Skeletal muscle tissue (tissue), 5 donors: Measurements from ENCODE around the gene RALGPS2. TPM values are rescaled to one million over a fixed set of nuclear protein-coding genes. Genes with fewer than 3 reads are reported as not detected.
A peak's percentile ranks its signal among the peaks of the same experiment; 100 is the strongest.

Source experiments
- H3K27ac ChIP-seq: one replicate; pipeline ENCODE4 v1.7.0; 2013; ENCODE audit warnings: mild to moderate bottlenecking, low read depth, low read length, inconsistent platforms
- H3K27me3 ChIP-seq, 3 donors: one replicate each; pipeline ENCODE4 v1.7.0; 2013; ENCODE audit warnings: low read length in 3 of 3; ENCODE audit not compliant: control insufficient read depth in 3 of 3, insufficient read depth in 3 of 3
- H3K36me3 ChIP-seq, 3 donors: one replicate each; pipeline ENCODE4 v1.7.0; 2013; ENCODE audit warnings: low read length in 3 of 3; ENCODE audit not compliant: control insufficient read depth in 3 of 3, insufficient read depth in 3 of 3
- H3K4me1 ChIP-seq, 3 donors: one replicate each; pipeline ENCODE4 v1.7.0; 2013; ENCODE audit warnings: low read length in 3 of 3, mild to moderate bottlenecking in 3 of 3; ENCODE audit not compliant: control insufficient read depth in 3 of 3, insufficient read depth in 3 of 3
- H3K4me3 ChIP-seq, 3 donors: one replicate each; pipeline ENCODE4 v1.7.0; 2013; ENCODE audit warnings: low read length in 3 of 3
- H3K9ac ChIP-seq, 3 donors: one replicate each; pipeline ENCODE4 v1.7.0; 2013; ENCODE audit warnings: low read length in 3 of 3, mild to moderate bottlenecking in 3 of 3, moderate library complexity in 2 of 3, low read depth in 1 of 3
- H3K9me3 ChIP-seq, 3 donors: one replicate each; pipeline ENCODE4 v1.7.0; 2013; ENCODE audit warnings: low read length in 3 of 3; ENCODE audit not compliant: control insufficient read depth in 3 of 3
- small RNA-seq: library from RNA; depleted of rRNA; stranded (forward); fragments of <200 nt; gene quantifications from one replicate; pipeline ENCODE3, GENCODE V24; 2014
- total RNA-seq: library from RNA; depleted of rRNA; stranded (reverse); fragments of >200 nt; gene quantifications from one replicate; pipeline ENCODE4 v1.2.3, GENCODE V29; 2014
- donor health status: Osteomylitis.

Gene RALGPS2
- total RNA-seq, 1 donor from 2014 or later = 35.5 TPM

DNA sequence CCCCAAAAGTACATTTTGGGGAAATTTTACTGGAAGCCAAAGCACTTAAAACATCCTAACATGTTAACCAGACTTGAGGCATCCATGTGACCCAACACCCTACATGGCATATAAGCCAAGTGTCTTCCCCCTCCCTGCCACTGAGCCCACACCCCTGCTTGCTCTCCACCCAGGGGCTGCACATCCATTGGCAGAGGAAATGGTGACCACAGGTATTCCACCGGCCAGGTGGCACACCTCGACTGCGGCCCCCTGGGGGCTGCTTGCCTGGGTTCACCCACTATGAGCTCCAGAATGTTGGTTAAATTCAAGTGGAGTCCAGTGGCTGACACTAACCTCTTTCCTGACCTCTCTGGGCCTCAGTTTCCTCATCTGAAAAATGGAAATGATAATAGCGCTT, 236.3 kb downstream of the RALGPS2 start:
- no peaks in the 10 kb centered on the region for H3K9me3 ChIP-seq
- no peaks in the 10 kb centered on the region for H3K27me3 ChIP-seq
- no peak overlapping the region for H3K27ac ChIP-seq
- H3K4me3 ChIP-seq = no peak overlapping the region
- H3K36me3 ChIP-seq = no peaks in the 10 kb centered on the region
- H3K9ac ChIP-seq = no peak overlapping the region
- H3K4me1 ChIP-seq = peaks cover 7 to 11% (median 10%) of the 10 kb centered on the region in 3 donors

DNA sequence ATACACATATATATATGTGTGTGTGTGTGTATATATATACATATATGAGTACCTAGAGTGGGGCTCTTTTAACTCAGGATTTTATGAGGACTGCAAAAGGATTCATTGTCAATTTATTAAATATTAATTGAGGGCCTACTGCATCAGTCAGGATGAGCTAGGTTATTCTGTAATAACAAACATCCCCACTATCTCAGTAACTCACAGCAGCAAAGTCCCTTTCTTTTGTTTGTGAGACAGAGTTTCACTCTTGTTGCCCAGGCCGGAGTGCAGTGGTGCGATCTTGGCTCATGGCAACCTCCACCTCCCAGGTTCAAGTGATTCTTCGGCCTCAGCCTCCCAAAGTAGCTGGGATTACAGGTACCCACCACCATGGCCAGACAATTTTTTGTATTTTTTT, 236.8 kb downstream of the RALGPS2 start:
- Histone ChIP-seq H3K4me3 (no peak overlapping the region), H3K9me3 (no peaks in the 10 kb centered on the region), H3K4me1 (peaks cover 7 to 11% (median 10%) of the 10 kb centered on the region in 3 donors), H3K27ac (no peak overlapping the region), H3K36me3 (no peaks in the 10 kb centered on the region), H3K27me3 (no peaks in the 10 kb centered on the region), H3K9ac (no peak overlapping the region)

DNA sequence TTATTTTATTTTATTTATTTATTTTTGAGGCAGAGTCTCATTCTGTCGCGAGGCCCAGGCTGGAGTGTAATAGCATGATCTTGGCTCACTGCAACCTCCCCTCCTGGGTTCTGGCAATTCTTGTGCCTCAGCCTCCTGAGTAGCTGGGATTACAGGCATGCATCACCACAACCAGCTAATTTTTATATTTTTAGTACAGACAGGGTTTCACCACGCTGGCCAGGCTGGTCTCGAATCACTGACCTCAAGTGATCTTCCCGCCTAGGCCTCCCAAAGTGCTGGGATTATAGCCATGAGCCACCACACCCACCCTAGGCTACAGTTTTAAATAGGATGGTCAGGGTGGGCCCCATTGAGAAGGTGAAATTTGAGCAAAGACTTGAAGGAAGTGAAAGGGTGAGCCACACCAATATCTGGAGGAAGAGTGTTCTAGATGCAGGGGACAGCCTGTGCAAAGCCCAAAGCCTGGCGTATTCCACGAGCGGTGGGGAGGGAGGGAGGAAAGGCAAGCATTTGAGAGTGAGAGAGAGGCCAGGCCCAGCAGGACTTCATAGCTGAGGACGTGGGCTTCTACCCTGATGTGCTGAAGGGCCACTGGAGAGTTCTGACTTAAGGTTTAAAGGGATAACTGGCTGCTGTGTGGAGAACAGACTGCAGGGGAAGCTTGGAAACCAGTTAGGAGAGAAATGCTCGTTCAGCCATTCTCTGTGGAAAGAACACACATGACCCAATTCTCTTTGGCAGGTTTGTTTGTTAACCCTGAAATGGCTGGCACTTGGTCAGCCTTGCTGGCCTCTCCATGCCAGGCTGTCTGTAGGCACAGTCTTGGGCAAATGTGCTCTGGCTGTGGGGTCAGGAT, 238.0 kb downstream of the RALGPS2 start:
- Histone ChIP-seq H3K4me1 (peaks cover 7 to 11% (median 10%) of the 10 kb centered on the region in 3 donors), H3K27me3 (no peaks in the 10 kb centered on the region), H3K4me3 (peak overlapping the region in 2 of 3 donors; percentile 40 to 41), H3K9me3 (no peaks in the 10 kb centered on the region), H3K9ac (peak overlapping the region in 2 of 3 donors; percentile 16 to 65), H3K27ac (peak overlapping the region; percentile 28), H3K36me3 (no peaks in the 10 kb centered on the region)

DNA sequence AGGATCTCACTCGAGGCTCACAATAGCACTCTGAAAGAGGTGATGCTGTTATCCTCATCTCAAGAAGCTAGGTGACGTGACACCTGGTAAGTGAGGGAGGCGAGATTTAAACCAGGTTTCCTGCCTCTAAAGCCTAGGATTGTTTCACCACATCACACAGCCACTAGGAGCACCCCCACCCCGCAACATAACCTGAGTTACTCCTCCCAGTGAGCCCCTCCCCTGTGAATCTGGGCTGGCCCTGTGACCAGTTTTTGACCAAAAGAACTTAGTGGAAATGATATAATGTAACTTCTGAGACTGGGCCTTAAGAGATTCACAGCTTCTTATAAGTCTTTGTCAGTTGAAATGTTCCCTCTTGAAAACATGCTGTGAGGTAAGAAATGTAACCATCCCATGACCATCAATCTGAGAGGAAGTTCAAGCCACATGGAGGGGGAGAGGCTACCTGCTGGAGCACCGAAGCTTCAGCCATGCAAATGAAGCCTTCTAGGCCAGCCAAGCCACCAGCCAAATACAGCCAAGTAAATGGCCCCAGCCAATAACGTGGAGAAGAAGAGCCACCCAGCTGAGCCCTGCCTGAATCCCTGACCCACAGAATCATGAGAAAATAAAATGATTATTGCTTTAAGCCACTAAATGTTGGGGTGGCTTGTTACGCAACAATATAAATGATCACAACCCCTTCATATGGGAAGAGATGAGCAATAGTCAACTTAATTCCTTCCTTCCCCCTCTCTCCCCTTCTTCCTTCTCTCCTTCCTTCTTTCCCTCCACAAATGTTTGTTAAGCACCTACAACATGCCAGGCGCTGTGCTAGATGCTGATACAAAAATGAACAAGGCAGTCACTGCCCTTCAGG, 239.7 kb downstream of the RALGPS2 start:
- no peak overlapping the region for H3K4me3 ChIP-seq
- no peaks in the 10 kb centered on the region for H3K9me3 ChIP-seq

DNA sequence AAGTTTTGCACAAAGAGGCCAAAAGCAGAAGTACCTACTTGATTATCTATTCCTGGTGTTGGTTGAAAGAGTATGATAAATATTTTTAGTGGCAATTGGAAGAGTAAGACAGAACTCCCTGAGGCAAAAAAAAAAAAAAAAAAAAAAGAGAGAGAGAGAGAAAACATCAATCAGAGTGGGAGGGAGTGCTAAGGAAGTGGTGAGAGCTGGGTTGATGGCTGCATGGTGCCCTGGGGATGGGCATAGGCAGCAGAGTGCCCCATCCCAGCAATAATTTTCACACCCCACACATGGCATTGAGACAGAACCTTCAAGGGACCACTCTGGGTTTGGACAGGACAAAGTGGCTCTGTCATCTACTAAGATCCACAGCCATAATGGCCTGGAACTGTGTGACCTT, 241.3 kb downstream of the RALGPS2 start:
- no peaks in the 10 kb centered on the region for H3K9me3 ChIP-seq
- H3K4me1 ChIP-seq = peaks cover 7 to 11% (median 10%) of the 10 kb centered on the region in 3 donors
- no peak overlapping the region for H3K4me3 ChIP-seq

More for the DNA sequence above, 239.7 kb downstream of the RALGPS2 start:
- Histone ChIP-seq H3K27ac (no peak overlapping the region), H3K36me3 (no peaks in the 10 kb centered on the region), H3K4me1 (peaks cover 7 to 11% (median 10%) of the 10 kb centered on the region in 3 donors), H3K27me3 (no peaks in the 10 kb centered on the region), H3K9ac (no peak overlapping the region)

DNA sequence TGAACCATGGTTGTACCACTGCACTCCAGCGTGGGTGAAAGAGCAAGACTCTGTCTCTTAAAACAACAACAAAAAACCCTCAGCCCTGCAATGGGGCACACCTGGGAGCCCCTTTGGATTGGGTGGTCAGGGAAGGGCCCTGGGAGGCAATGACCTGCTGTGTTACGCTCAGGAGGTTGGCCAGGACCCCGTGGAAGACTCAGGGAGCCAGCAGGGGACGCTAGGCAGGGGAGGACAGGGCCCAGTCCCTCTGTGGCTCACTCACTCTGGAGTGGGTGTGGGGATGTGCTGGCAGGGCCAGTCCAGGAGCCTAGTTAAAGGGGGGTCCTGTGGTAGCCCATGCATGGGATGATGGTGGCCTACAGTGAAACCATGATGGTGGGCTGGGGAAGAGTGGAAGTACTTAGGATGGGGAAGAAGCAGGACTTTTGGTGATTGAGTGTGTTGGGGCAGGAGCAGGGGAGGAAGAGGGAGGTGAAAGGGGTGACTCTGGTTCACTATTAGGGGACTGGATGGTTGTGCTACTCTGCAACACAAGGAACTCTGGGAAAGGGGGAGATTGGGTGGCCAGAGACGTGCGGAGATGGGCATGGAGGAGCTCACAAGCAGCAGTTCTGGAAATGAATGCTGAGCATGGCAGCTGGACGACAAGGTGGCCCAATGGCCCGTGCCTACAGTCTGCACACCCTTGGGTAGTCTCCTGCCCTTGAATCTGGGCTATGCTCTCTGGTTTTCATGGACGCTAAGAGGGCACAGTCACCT, 244.4 kb downstream of the RALGPS2 start:
- H3K27ac ChIP-seq = no peak overlapping the region
- H3K27me3 ChIP-seq = no peaks in the 10 kb centered on the region
- no peak overlapping the region for H3K9ac ChIP-seq
- no peaks in the 10 kb centered on the region for H3K36me3 ChIP-seq
- H3K4me1 ChIP-seq = peaks cover 0 to 6% (median 0%) of the 10 kb centered on the region in 3 donors
- no peak overlapping the region for H3K4me3 ChIP-seq
- H3K9me3 ChIP-seq = no peaks in the 10 kb centered on the region

More for the DNA sequence above, 241.3 kb downstream of the RALGPS2 start:
- no peaks in the 10 kb centered on the region for H3K27me3 ChIP-seq
- no peak overlapping the region for H3K27ac ChIP-seq
- H3K36me3 ChIP-seq = no peaks in the 10 kb centered on the region
- H3K9ac ChIP-seq = no peak overlapping the region

DNA sequence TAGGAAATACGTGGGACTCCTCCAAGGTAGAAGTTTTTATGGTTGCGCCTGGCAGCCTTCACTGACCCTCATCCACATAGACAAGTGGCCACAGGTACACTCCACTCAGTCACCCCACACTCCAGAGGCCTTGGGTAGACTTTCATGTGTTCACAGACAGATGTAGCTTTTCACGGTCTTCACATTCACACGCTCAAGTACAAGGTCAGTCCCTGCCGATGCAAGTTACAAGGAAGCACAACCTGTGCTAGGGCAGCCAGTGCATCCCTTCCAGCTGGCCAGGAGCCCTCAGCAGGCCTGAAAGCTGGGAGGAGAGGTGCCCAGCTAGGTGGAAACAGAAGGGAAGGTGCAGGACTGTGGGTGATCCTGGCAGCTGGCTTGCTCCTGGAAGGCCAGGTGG, 245.1 kb downstream of the RALGPS2 start:
- Histone ChIP-seq H3K36me3 (no peaks in the 10 kb centered on the region), H3K9me3 (no peaks in the 10 kb centered on the region), H3K4me1 (peaks cover 0 to 6% (median 0%) of the 10 kb centered on the region in 3 donors), H3K27me3 (no peaks in the 10 kb centered on the region), H3K4me3 (no peak overlapping the region), H3K9ac (no peak overlapping the region), H3K27ac (no peak overlapping the region)

Small RNAs within 50 kb of the gene (small RNA-seq; reads per million reads assigned to genes)
- gene MIR4424 = 0.44 reads per million, percentile 55 among the genes with 10 or more reads in this experiment
- not detected for gene RF00092

Other genes with a start within 250 kb of the RALGPS2 start
- not detected for gene CLEC20A, start 228.3 kb upstream of the RALGPS2 start, total RNA-seq
- not detected for gene TEX35, start 212.1 kb upstream of the RALGPS2 start, total RNA-seq
- gene ANGPTL1, start 145.8 kb downstream of the RALGPS2 start, total RNA-seq = 47.5 TPM